Skin epidermis (tissue), 12 donors: ENCODE results near the gene BTBD6.

Source experiments
- H3K27ac ChIP-seq, 21 experiments: fragments of 200-600 bp; sonication (generic) in 11 of 21; one replicate each; pipeline ENCODE4 v1.5.0; 2020; ENCODE audit warnings: mild to moderate bottlenecking in 3 of 21, inconsistent platforms in 2 of 21, moderate library complexity in 2 of 21
- H3K4me3 ChIP-seq, 7 experiments: fragments of 200-600 bp; sonication (generic) in 2 of 7; one replicate each; pipeline ENCODE4 v1.5.0; 2020; ENCODE audit warnings: inconsistent platforms in 2 of 7, mild to moderate bottlenecking in 2 of 7, moderate library complexity in 1 of 7

Gene BTBD6

GRCh38 chr14:105210266-105211025, 37.9 kb upstream of the BTBD6 start:
- no peak overlapping the region for H3K27ac ChIP-seq

GRCh38 chr14:105211086-105211757, 37.1 kb upstream of the BTBD6 start:
- Histone ChIP-seq H3K4me3 (no peak overlapping the region), H3K27ac (no peak overlapping the region)

More at GRCh38 chr14:105210266-105211025, 37.9 kb upstream of the BTBD6 start:
- no peak overlapping the region for H3K4me3 ChIP-seq

- Histone ChIP-seq H3K27ac (no peak overlapping the region), H3K4me3 (no peak overlapping the region)
Measured at GRCh38 chr14:105211758-105212089, 36.6 kb upstream of the BTBD6 start.

- H3K4me3 ChIP-seq = no peak overlapping the region
- H3K27ac ChIP-seq = no peak overlapping the region
Measured at GRCh38 chr14:105212541-105213300, 35.6 kb upstream of the BTBD6 start.

GRCh38 chr14:105213361-105213760, 35.0 kb upstream of the BTBD6 start:
- H3K4me3 ChIP-seq = no peak overlapping the region
- no peak overlapping the region for H3K27ac ChIP-seq

- Histone ChIP-seq H3K27ac (no peak overlapping the region), H3K4me3 (no peak overlapping the region)
Measured at GRCh38 chr14:105214324-105214915, 33.9 kb upstream of the BTBD6 start.

GRCh38 chr14:105215602-105216001, 32.7 kb upstream of the BTBD6 start:
- H3K4me3 ChIP-seq = no peak overlapping the region
- no peak overlapping the region for H3K27ac ChIP-seq

- no peak overlapping the region for H3K27ac ChIP-seq
- H3K4me3 ChIP-seq = no peak overlapping the region
Measured at GRCh38 chr14:105216490-105217247, 31.7 kb upstream of the BTBD6 start.

GRCh38 chr14:105217774-105218173, 30.6 kb upstream of the BTBD6 start:
- no peak overlapping the region for H3K4me3 ChIP-seq
- H3K27ac ChIP-seq = no peak overlapping the region

- H3K4me3 ChIP-seq = no peak overlapping the region
- no peak overlapping the region for H3K27ac ChIP-seq
Measured at GRCh38 chr14:105218611-105219010, 29.7 kb upstream of the BTBD6 start.

- no peak overlapping the region for H3K4me3 ChIP-seq
- H3K27ac ChIP-seq = no peak overlapping the region
Measured at GRCh38 chr14:105219043-105219612, 29.2 kb upstream of the BTBD6 start.

- Histone ChIP-seq H3K27ac (no peak overlapping the region), H3K4me3 (no peak overlapping the region)
Measured at GRCh38 chr14:105219753-105220152, 28.6 kb upstream of the BTBD6 start.

GRCh38 chr14:105220699-105221597, 27.4 kb upstream of the BTBD6 start:
- Histone ChIP-seq H3K4me3 (no peak overlapping the region), H3K27ac (no peak overlapping the region)

GRCh38 chr14:105221598-105222178, 26.6 kb upstream of the BTBD6 start:
- Histone ChIP-seq H3K27ac (no peak overlapping the region), H3K4me3 (no peak overlapping the region)

- Histone ChIP-seq H3K27ac (no peak overlapping the region), H3K4me3 (no peak overlapping the region)
Measured at GRCh38 chr14:105223260-105223659, 25.1 kb upstream of the BTBD6 start.

GRCh38 chr14:105223770-105224544, 24.4 kb upstream of the BTBD6 start:
- Histone ChIP-seq H3K27ac (no peak overlapping the region), H3K4me3 (no peak overlapping the region)

GRCh38 chr14:105224845-105225570, 23.3 kb upstream of the BTBD6 start:
- H3K4me3 ChIP-seq = no peak overlapping the region
- peak overlapping the region in 1 of 21 experiments; percentile 33 for H3K27ac ChIP-seq
